HG03097 (cell line): ENCODE data around the gene LPAR3.
"Not testable (repeated sequence)": the region's sequence is repeated elsewhere in the genome, so short reads cannot be mapped to it uniquely, and the experiment has no call there.

Experiments used
- ATAC-seq: cut with Tn5 transposase; IDR thresholded peaks from one replicate; pipeline ENCODE4 v1.9.1; 2021; ENCODE audit not compliant: unreplicated experiment, low FRiP score

The LPAR3 gene

GRCh38 chr1:84892705-84893618 lies at the start of gene LPAR3:
LPAR3 (minus strand) TSS chr1:84893206; CDS start chr1:84866120, 27,086 bp downstream.
- no peak for ATAC-seq

GRCh38 chr1:84941843-84942242 lies 48.8 kb upstream of the LPAR3 start:
- no peak for ATAC-seq

- ATAC-seq = no peak
Observed at GRCh38 chr1:84940481-84940880, 47.5 kb upstream of the LPAR3 start.

GRCh38 chr1:84939761-84940160 lies 46.8 kb upstream of the LPAR3 start:
- ATAC-seq = no peak

GRCh38 chr1:84939151-84939550 lies 46.1 kb upstream of the LPAR3 start:
- no peak for ATAC-seq

GRCh38 chr1:84936116-84936810 lies 43.3 kb upstream of the LPAR3 start:
- no peak for ATAC-seq

- no peak for ATAC-seq
Observed at GRCh38 chr1:84933011-84933611, 40.1 kb upstream of the LPAR3 start.

- ATAC-seq = no peak
Observed at GRCh38 chr1:84930831-84931230, 37.8 kb upstream of the LPAR3 start.

GRCh38 chr1:84930329-84930728 lies 37.3 kb upstream of the LPAR3 start:
- ATAC-seq = no peak

GRCh38 chr1:84929581-84929980 lies 36.6 kb upstream of the LPAR3 start:
- no peak for ATAC-seq

- ATAC-seq = no peak
Observed at GRCh38 chr1:84928979-84929378, 36.0 kb upstream of the LPAR3 start.

- no peak for ATAC-seq
Observed at GRCh38 chr1:84923317-84923716, 30.3 kb upstream of the LPAR3 start.

- no peak for ATAC-seq
Observed at GRCh38 chr1:84920159-84920558, 27.2 kb upstream of the LPAR3 start.

GRCh38 chr1:84919461-84919970 lies 26.5 kb upstream of the LPAR3 start:
- no peak for ATAC-seq

- ATAC-seq = no peak
Observed at GRCh38 chr1:84918726-84919336, 25.8 kb upstream of the LPAR3 start.

GRCh38 chr1:84916897-84917296 lies 23.9 kb upstream of the LPAR3 start:
- no peak for ATAC-seq

- no peak for ATAC-seq
Observed at GRCh38 chr1:84913555-84913892, 20.5 kb upstream of the LPAR3 start.

- no peak for ATAC-seq
Observed at GRCh38 chr1:84912726-84913554, 19.9 kb upstream of the LPAR3 start.

GRCh38 chr1:84908746-84909464 lies 15.9 kb upstream of the LPAR3 start:
- not testable (repeated sequence) for ATAC-seq
